GM23248 (cell line): ENCODE data around the gene NEDD4L.

ENCODE experiments used
- EZH2 ChIP-seq: fragments of 200-600 bp; sonication (generic); IDR thresholded peaks from 2 replicates; pipeline ENCODE4 v1.6.1; 2018; ENCODE audit warnings: antibody characterized with exemption, mild to moderate bottlenecking; ENCODE audit not compliant: insufficient read depth, poor library complexity, severe bottlenecking
- EZH2phosphoT487 ChIP-seq: fragments of 200-600 bp; sonication (generic); IDR thresholded peaks from 2 replicates; pipeline ENCODE4 v1.6.1; 2018; ENCODE audit warnings: antibody characterized with exemption, moderate library complexity, mild to moderate bottlenecking, low read depth; ENCODE audit not compliant: insufficient read depth

DNA sequence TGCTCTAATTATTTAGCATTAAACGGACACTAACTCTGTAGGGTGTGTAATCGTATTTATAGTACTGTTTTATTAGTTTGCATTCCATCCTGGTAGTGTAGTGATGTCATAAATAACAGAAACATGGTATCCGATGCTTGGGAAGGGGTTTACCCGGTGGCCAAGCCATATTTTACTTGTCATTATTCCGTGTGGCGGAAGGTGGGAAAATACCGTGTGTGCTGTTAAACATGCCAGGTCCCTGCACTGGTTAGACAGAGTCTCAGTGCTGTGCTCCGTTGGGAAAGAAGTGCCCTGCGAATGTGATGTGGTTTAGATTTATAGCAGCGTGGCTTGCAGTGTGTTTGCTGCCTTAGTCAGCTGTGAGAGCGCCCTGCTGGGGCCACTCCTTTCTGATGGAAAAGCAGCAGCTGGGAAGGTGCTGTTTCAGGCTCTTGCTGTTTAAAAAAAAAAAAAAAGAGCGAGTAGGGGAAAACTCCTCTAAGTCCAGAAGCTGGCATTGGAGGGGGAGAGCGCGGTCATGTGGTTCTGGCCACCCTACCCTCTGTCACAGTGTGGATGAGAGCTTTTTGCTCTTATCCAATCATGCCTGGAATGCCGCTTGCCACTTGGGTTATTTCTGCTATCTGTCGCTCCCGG is 211.0 kb downstream of the NEDD4L start:
- TF ChIP-seq EZH2phosphoT487 (no peak), EZH2 (no peak)
